ENCODE results near the gene DTL.

Gene DTL

GRCh38 chr1:212118872-212119260 is 83.3 kb downstream of the DTL start:
- H3K27ac ChIP-seq (ENCODE audit: low read depth, low read length), result no peak overlapping the region
- H3K9ac ChIP-seq (ENCODE audit: low read length), result no peak overlapping the region
- no peaks in the 10 kb centered on the region for H3K4me1 ChIP-seq (ENCODE audit: insufficient read depth, low read length)
- no peaks in the 10 kb centered on the region for H3K9me3 ChIP-seq (ENCODE audit: low read length)
- no peaks in the 10 kb centered on the region for H3K27me3 ChIP-seq (ENCODE audit: control insufficient read depth in 1 of 2, insufficient read depth in 2 of 2, low read length in 2 of 2)
- no peaks in the 10 kb centered on the region for H3K36me3 ChIP-seq (ENCODE audit: insufficient read depth, low read length)
- no peak overlapping the region for H3K4me3 ChIP-seq (ENCODE audit: low read depth in 1 of 2, low read length in 2 of 2)

GRCh38 chr1:212119397-212119837 is 83.9 kb downstream of the DTL start:
- Histone ChIP-seq H3K27me3 (ENCODE audit: control insufficient read depth in 1 of 2, insufficient read depth in 2 of 2, low read length in 2 of 2) (no peaks in the 10 kb centered on the region), H3K4me3 (ENCODE audit: low read depth in 1 of 2, low read length in 2 of 2) (no peak overlapping the region), H3K36me3 (ENCODE audit: insufficient read depth, low read length) (no peaks in the 10 kb centered on the region), H3K27ac (ENCODE audit: low read depth, low read length) (no peak overlapping the region), H3K9me3 (ENCODE audit: low read length) (no peaks in the 10 kb centered on the region), H3K4me1 (ENCODE audit: insufficient read depth, low read length) (no peaks in the 10 kb centered on the region), H3K9ac (ENCODE audit: low read length) (no peak overlapping the region)

- Histone ChIP-seq H3K4me1 (ENCODE audit: insufficient read depth, low read length) (no peaks in the 10 kb centered on the region), H3K9ac (ENCODE audit: low read length) (no peak overlapping the region), H3K27ac (ENCODE audit: low read depth, low read length) (no peak overlapping the region), H3K4me3 (ENCODE audit: low read depth in 1 of 2, low read length in 2 of 2) (no peak overlapping the region), H3K36me3 (ENCODE audit: insufficient read depth, low read length) (no peaks in the 10 kb centered on the region), H3K9me3 (ENCODE audit: low read length) (no peaks in the 10 kb centered on the region), H3K27me3 (ENCODE audit: control insufficient read depth in 1 of 2, insufficient read depth in 2 of 2, low read length in 2 of 2) (no peaks in the 10 kb centered on the region)
These were observed 84.3 kb downstream of the DTL start for GRCh38 chr1:212119863-212120262.

- Histone ChIP-seq H3K9me3 (ENCODE audit: low read length) (no peaks in the 10 kb centered on the region), H3K36me3 (ENCODE audit: insufficient read depth, low read length) (no peaks in the 10 kb centered on the region), H3K4me3 (ENCODE audit: low read depth in 1 of 2, low read length in 2 of 2) (no peak overlapping the region), H3K9ac (ENCODE audit: low read length) (no peak overlapping the region), H3K27ac (ENCODE audit: low read depth, low read length) (no peak overlapping the region), H3K27me3 (ENCODE audit: control insufficient read depth in 1 of 2, insufficient read depth in 2 of 2, low read length in 2 of 2) (no peaks in the 10 kb centered on the region), H3K4me1 (ENCODE audit: insufficient read depth, low read length) (no peaks in the 10 kb centered on the region)
These were observed 86.2 kb downstream of the DTL start for GRCh38 chr1:212121779-212122178.

GRCh38 chr1:212124690-212125582 is 89.4 kb downstream of the DTL start:
- Histone ChIP-seq H3K27ac (ENCODE audit: low read depth, low read length) (no peak overlapping the region), H3K27me3 (ENCODE audit: control insufficient read depth in 1 of 2, insufficient read depth in 2 of 2, low read length in 2 of 2) (no peaks in the 10 kb centered on the region), H3K4me1 (ENCODE audit: insufficient read depth, low read length) (no peaks in the 10 kb centered on the region), H3K9me3 (ENCODE audit: low read length) (no peaks in the 10 kb centered on the region), H3K9ac (ENCODE audit: low read length) (no peak overlapping the region), H3K4me3 (ENCODE audit: low read depth in 1 of 2, low read length in 2 of 2) (no peak overlapping the region), H3K36me3 (ENCODE audit: insufficient read depth, low read length) (no peaks in the 10 kb centered on the region)

- H3K27me3 ChIP-seq (ENCODE audit: control insufficient read depth in 1 of 2, insufficient read depth in 2 of 2, low read length in 2 of 2), result no peaks in the 10 kb centered on the region
These were observed 90.1 kb downstream of the DTL start for GRCh38 chr1:212125654-212126053.

GRCh38 chr1:212127221-212127620 is 91.7 kb downstream of the DTL start:
- Histone ChIP-seq H3K27ac (ENCODE audit: low read depth, low read length) (no peak overlapping the region), H3K9ac (ENCODE audit: low read length) (no peak overlapping the region), H3K4me3 (ENCODE audit: low read depth in 1 of 2, low read length in 2 of 2) (no peak overlapping the region), H3K9me3 (ENCODE audit: low read length) (no peaks in the 10 kb centered on the region), H3K27me3 (ENCODE audit: control insufficient read depth in 1 of 2, insufficient read depth in 2 of 2, low read length in 2 of 2) (no peaks in the 10 kb centered on the region), H3K36me3 (ENCODE audit: insufficient read depth, low read length) (no peaks in the 10 kb centered on the region), H3K4me1 (ENCODE audit: insufficient read depth, low read length) (no peaks in the 10 kb centered on the region)

More at GRCh38 chr1:212125654-212126053, 90.1 kb downstream of the DTL start:
- H3K27ac ChIP-seq (ENCODE audit: low read depth, low read length), result no peak overlapping the region
- no peaks in the 10 kb centered on the region for H3K4me1 ChIP-seq (ENCODE audit: insufficient read depth, low read length)
- H3K9me3 ChIP-seq (ENCODE audit: low read length), result no peaks in the 10 kb centered on the region
- no peak overlapping the region for H3K4me3 ChIP-seq (ENCODE audit: low read depth in 1 of 2, low read length in 2 of 2)
- no peak overlapping the region for H3K9ac ChIP-seq (ENCODE audit: low read length)
- H3K36me3 ChIP-seq (ENCODE audit: insufficient read depth, low read length), result no peaks in the 10 kb centered on the region

GRCh38 chr1:212129781-212130180 is 94.2 kb downstream of the DTL start:
- Histone ChIP-seq H3K4me3 (ENCODE audit: low read depth in 1 of 2, low read length in 2 of 2) (no peak overlapping the region), H3K9ac (ENCODE audit: low read length) (no peak overlapping the region), H3K27me3 (ENCODE audit: control insufficient read depth in 1 of 2, insufficient read depth in 2 of 2, low read length in 2 of 2) (no peaks in the 10 kb centered on the region)

GRCh38 chr1:212132025-212132424 is 96.5 kb downstream of the DTL start:
- Histone ChIP-seq H3K4me1 (ENCODE audit: insufficient read depth, low read length) (no peaks in the 10 kb centered on the region), H3K36me3 (ENCODE audit: insufficient read depth, low read length) (no peaks in the 10 kb centered on the region), H3K4me3 (ENCODE audit: low read depth in 1 of 2, low read length in 2 of 2) (no peak overlapping the region), H3K9me3 (ENCODE audit: low read length) (no peaks in the 10 kb centered on the region), H3K27me3 (ENCODE audit: control insufficient read depth in 1 of 2, insufficient read depth in 2 of 2, low read length in 2 of 2) (no peaks in the 10 kb centered on the region), H3K27ac (ENCODE audit: low read depth, low read length) (no peak overlapping the region), H3K9ac (ENCODE audit: low read length) (no peak overlapping the region)

More at GRCh38 chr1:212129781-212130180, 94.2 kb downstream of the DTL start:
- H3K27ac ChIP-seq (ENCODE audit: low read depth, low read length), result no peak overlapping the region
- H3K4me1 ChIP-seq (ENCODE audit: insufficient read depth, low read length), result no peaks in the 10 kb centered on the region
- H3K9me3 ChIP-seq (ENCODE audit: low read length), result no peaks in the 10 kb centered on the region
- H3K36me3 ChIP-seq (ENCODE audit: insufficient read depth, low read length), result no peaks in the 10 kb centered on the region

GRCh38 chr1:212133319-212133718 is 97.8 kb downstream of the DTL start:
- H3K4me3 ChIP-seq (ENCODE audit: low read depth in 1 of 2, low read length in 2 of 2), result no peak overlapping the region
- no peak overlapping the region for H3K9ac ChIP-seq (ENCODE audit: low read length)
- no peak overlapping the region for H3K27ac ChIP-seq (ENCODE audit: low read depth, low read length)
- H3K27me3 ChIP-seq (ENCODE audit: control insufficient read depth in 1 of 2, insufficient read depth in 2 of 2, low read length in 2 of 2), result no peaks in the 10 kb centered on the region
- H3K9me3 ChIP-seq (ENCODE audit: low read length), result no peaks in the 10 kb centered on the region
- H3K4me1 ChIP-seq (ENCODE audit: insufficient read depth, low read length), result no peaks in the 10 kb centered on the region
- H3K36me3 ChIP-seq (ENCODE audit: insufficient read depth, low read length), result no peaks in the 10 kb centered on the region

- no peaks in the 10 kb centered on the region for H3K9me3 ChIP-seq (ENCODE audit: low read length)
- H3K4me1 ChIP-seq (ENCODE audit: insufficient read depth, low read length), result no peaks in the 10 kb centered on the region
- no peaks in the 10 kb centered on the region for H3K27me3 ChIP-seq (ENCODE audit: control insufficient read depth in 1 of 2, insufficient read depth in 2 of 2, low read length in 2 of 2)
- no peak overlapping the region for H3K9ac ChIP-seq (ENCODE audit: low read length)
- H3K4me3 ChIP-seq (ENCODE audit: low read depth in 1 of 2, low read length in 2 of 2), result no peak overlapping the region
- no peaks in the 10 kb centered on the region for H3K36me3 ChIP-seq (ENCODE audit: insufficient read depth, low read length)
- no peak overlapping the region for H3K27ac ChIP-seq (ENCODE audit: low read depth, low read length)
These were observed 99.6 kb downstream of the DTL start for GRCh38 chr1:212135166-212135565.

GRCh38 chr1:212137854-212138253 is 102.3 kb downstream of the DTL start:
- no peak overlapping the region for H3K27ac ChIP-seq (ENCODE audit: low read depth, low read length)
- H3K9me3 ChIP-seq (ENCODE audit: low read length), result no peaks in the 10 kb centered on the region
- H3K9ac ChIP-seq (ENCODE audit: low read length), result no peak overlapping the region
- no peaks in the 10 kb centered on the region for H3K36me3 ChIP-seq (ENCODE audit: insufficient read depth, low read length)
- no peak overlapping the region for H3K4me3 ChIP-seq (ENCODE audit: low read depth in 1 of 2, low read length in 2 of 2)
- no peaks in the 10 kb centered on the region for H3K27me3 ChIP-seq (ENCODE audit: control insufficient read depth in 1 of 2, insufficient read depth in 2 of 2, low read length in 2 of 2)
- H3K4me1 ChIP-seq (ENCODE audit: insufficient read depth, low read length), result no peaks in the 10 kb centered on the region

Measured in muscle layer of colon (tissue), 2 donors.